ENCODE results near the gene HSP90AB1.

DNA sequence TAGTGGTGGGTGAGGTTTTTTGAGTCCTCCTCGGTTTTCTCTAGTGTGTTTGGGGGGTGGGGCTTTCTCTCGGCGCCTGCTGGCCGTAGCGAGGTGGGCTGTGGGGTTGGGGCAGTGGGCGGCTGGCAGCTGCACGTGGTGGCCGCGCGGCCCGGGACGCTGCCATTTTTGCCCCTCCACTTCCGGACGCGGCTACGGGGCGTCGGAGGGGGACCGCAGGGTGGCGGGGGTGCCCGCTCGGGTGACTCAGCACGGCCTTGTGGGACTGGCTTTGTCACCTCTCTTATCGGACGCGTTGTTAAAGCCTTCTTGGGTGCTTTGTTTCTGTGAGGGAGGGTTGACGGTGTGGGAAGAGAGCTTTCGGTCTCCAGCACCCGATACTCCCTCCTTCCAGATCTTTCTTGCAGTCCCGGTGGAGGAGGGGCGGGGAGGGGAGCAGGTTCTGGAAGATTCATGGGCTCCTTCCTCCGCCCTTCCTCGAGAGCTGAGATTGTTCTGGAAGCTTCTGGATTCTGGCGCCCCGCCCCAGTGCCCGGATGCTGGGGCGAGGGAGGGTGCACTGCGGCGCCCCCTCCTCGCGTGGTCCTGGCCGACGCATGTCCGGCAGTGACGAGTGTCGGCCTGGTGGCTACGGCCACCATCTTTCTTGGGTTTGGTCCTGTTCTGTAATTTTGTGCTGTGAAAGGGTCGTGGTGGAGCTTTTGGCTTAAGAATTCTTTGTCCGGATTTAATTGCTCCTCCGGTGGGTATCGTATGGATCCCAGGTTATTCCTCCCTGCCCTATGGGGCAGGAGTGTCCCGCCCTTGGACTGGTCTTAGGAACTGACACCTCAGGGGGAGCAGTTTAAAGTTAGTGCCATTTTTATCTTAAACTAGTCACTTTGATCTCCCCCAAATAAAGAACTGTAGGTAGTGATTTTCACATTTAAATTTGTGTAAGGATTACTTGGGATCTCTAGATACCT is 719 bp downstream of the HSP90AB1 start:
- TF ChIP-seq TAF1 (IDR thresholded peaks at IDR 0.05; ENCODE audit: borderline replicate concordance, insufficient read depth, low read length) (no peak; the same call in 1 of the 2 replicates), POLR2AphosphoS5 (IDR thresholded peaks at IDR 0.05; ENCODE audit: low read depth, low read length) (0 out of 2 replicates have a peak, but pooled peaks have one; percentile 36), SIN3A (IDR thresholded peaks at IDR 0.05; ENCODE audit: borderline replicate concordance, insufficient read depth, low read length) (0 out of 2 replicates have a peak, but pooled peaks have one; percentile 7)
- TF ChIP-seq, protein P1, sequence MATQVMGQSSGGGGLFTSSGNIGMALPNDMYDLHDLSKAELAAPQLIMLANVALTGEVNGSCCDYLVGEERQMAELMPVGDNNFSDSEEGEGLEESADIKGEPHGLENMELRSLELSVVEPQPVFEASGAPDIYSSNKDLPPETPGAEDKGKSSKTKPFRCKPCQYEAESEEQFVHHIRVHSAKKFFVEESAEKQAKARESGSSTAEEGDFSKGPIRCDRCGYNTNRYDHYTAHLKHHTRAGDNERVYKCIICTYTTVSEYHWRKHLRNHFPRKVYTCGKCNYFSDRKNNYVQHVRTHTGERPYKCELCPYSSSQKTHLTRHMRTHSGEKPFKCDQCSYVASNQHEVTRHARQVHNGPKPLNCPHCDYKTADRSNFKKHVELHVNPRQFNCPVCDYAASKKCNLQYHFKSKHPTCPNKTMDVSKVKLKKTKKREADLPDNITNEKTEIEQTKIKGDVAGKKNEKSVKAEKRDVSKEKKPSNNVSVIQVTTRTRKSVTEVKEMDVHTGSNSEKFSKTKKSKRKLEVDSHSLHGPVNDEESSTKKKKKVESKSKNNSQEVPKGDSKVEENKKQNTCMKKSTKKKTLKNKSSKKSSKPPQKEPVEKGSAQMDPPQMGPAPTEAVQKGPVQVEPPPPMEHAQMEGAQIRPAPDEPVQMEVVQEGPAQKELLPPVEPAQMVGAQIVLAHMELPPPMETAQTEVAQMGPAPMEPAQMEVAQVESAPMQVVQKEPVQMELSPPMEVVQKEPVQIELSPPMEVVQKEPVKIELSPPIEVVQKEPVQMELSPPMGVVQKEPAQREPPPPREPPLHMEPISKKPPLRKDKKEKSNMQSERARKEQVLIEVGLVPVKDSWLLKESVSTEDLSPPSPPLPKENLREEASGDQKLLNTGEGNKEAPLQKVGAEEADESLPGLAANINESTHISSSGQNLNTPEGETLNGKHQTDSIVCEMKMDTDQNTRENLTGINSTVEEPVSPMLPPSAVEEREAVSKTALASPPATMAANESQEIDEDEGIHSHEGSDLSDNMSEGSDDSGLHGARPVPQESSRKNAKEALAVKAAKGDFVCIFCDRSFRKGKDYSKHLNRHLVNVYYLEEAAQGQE (IDR thresholded peaks at IDR 0.05; ENCODE audit: insufficient read depth in 1 of 2, low read depth in 2 of 2, low read length in 2 of 2) = peak in 1 of 2 experiments; percentile 33; a peak in 2 of 4 replicates
